HepG2 (cell line): ENCODE results near the gene ITIH1. TPM values are rescaled to one million over a fixed set of nuclear protein-coding genes. Genes with fewer than 3 reads are reported as not detected.

ENCODE experiments used
- ATAC-seq: fragments of 200-7000 bp; cut with Tn5 transposase; 3 replicates; pipeline ENCODE4 v1.9.1; 2020; ENCODE audit warnings: mild to moderate bottlenecking, moderate library complexity
- BruUV-seq: library from RNA; stranded (reverse); fragments of 400-500 nt; replicated peaks from 2 replicates; lab custom pipeline; 2021; lab: Mats Ljungman, UMichigan
- CTCF ChIA-PET: fragments of 300-600 bp; formaldehyde crosslinking; extraction: SDS; loops from one replicate; lab custom pipeline; 2021; ENCODE audit warnings: low total read pairs, inconsistent platforms, low intra/inter-chr PET ratio; lab: Yijun Ruan, JAX
- POLR2A ChIA-PET: fragments of 350-600 bp; sonication (Branson Sonifier 250); formaldehyde crosslinking; loops from one replicate; lab custom pipeline; 2020; ENCODE audit warnings: antibody characterized with exemption, inconsistent platforms; lab: Yijun Ruan, JAX
- DNase-seq: peaks from one replicate; pipeline ENCODE4 v3.0.0-alpha.2; 2015; ENCODE audit warnings: low spot score
- FAIRE-seq: peaks from 3 replicates; lab custom pipeline; 2011; peaks lifted over from hg19 to GRCh38; lab: Jason Lieb, UNC
- H2AFZ ChIP-seq: one replicate; pipeline ENCODE4 v1.6.1; 2011; ENCODE audit warnings: low read length, inconsistent platforms
- H3K27ac ChIP-seq: fragments of 300-600 bp; 3 replicates; pipeline ENCODE4 v1.8.0; 2011; ENCODE audit warnings: mixed run types, mild to moderate bottlenecking, mixed read lengths, low read length, inconsistent platforms; ENCODE audit not compliant: insufficient read depth; ENCODE audit errors: extremely low read length
- H3K27me3 ChIP-seq, 2 experiments: fragments of 200-600 bp in 1 of 2; 2 replicates in 1 of 2; 3 replicates in 1 of 2; pipeline versions ENCODE4 v1.6.0 to v1.8.0; 2011; ENCODE audit warnings: low read length in 2 of 2, mild to moderate bottlenecking in 2 of 2, moderate library complexity in 2 of 2, inconsistent platforms in 1 of 2; ENCODE audit not compliant: insufficient read depth in 2 of 2, control insufficient read depth in 1 of 2
- H3K36me3 ChIP-seq, 2 experiments: fragments of 200-600 bp in 1 of 2; replicated peaks in 1 of 2; 2 replicates in 1 of 2; 3 replicates in 1 of 2; pipeline versions ENCODE4 v1.5.1 to v1.8.0; 2011; ENCODE audit warnings: low read length in 2 of 2, inconsistent platforms in 1 of 2; ENCODE audit not compliant: insufficient read depth in 2 of 2, control insufficient read depth in 1 of 2
- H3K4me1 ChIP-seq: 2 replicates; pipeline ENCODE4 v1.5.1; 2012; ENCODE audit warnings: low read length, inconsistent platforms; ENCODE audit not compliant: insufficient read depth
- H3K4me2 ChIP-seq: 2 replicates; pipeline ENCODE4 v1.6.0; 2011; ENCODE audit warnings: low read depth, low read length, inconsistent platforms
- H3K4me3 ChIP-seq, 3 experiments: fragments of 200-600 bp in 1 of 3; sonication (generic), shearing (Covaris generic) in 1 of 3; replicated peaks in 1 of 3; 2 replicates each; pipeline ENCODE4 v1.5.1; 2011 to 2016; ENCODE audit warnings: low read length in 3 of 3, inconsistent platforms in 2 of 3, low read depth in 2 of 3, mild to moderate bottlenecking in 2 of 3, control low read depth in 1 of 3, mixed read lengths in 1 of 3; ENCODE audit not compliant: insufficient read depth in 1 of 3
- H3K79me2 ChIP-seq: one replicate; pipeline ENCODE4 v1.6.1; 2011; ENCODE audit warnings: low read length, inconsistent platforms; ENCODE audit not compliant: insufficient read depth
- H3K9ac ChIP-seq: 2 replicates; pipeline ENCODE4 v1.6.0; 2011; ENCODE audit warnings: mild to moderate bottlenecking, low read depth, low read length, inconsistent platforms; ENCODE audit not compliant: insufficient read depth
- H3K9me3 ChIP-seq: 2 replicates; pipeline ENCODE4 v1.5.1; 2012; ENCODE audit warnings: mild to moderate bottlenecking, low read length
- H4K20me1 ChIP-seq: 2 replicates; pipeline ENCODE4 v1.6.0; 2011; ENCODE audit warnings: inconsistent platforms, mild to moderate bottlenecking, low read length, moderate library complexity; ENCODE audit not compliant: insufficient read depth
- ARNT2 ChIP-seq: sonication (generic); formaldehyde crosslinking; IDR thresholded peaks from 2 replicates; pipeline ENCODE4 v1.8.0; 2022; ENCODE audit warnings: mild to moderate bottlenecking, low read depth, missing genetic modification reagents, moderate library complexity
- ATAD3A ChIP-seq: sonication (generic); formaldehyde crosslinking; IDR thresholded peaks from 2 replicates; pipeline ENCODE4 v1.4.0; 2020; ENCODE audit warnings: missing genetic modification reagents
- BCL6 ChIP-seq: IDR thresholded peaks from 2 replicates; pipeline ENCODE4 v1.6.1; 2016; ENCODE audit warnings: missing genetic modification reagents, missing compliant biosample characterization
- CEBPB ChIP-seq: IDR thresholded peaks from 2 replicates; pipeline ENCODE4 v1.6.1; 2011; ENCODE audit warnings: low read depth, low read length, improper control_type of control experiment, borderline replicate concordance
- CEBPG ChIP-seq: IDR thresholded peaks from 2 replicates; pipeline ENCODE4 v1.6.1; 2016
- EP300 ChIP-seq, 3 experiments: sonication (generic) in 1 of 3; formaldehyde crosslinking in 1 of 3; IDR thresholded peaks; 2 replicates each; pipeline versions ENCODE4 v1.5.1 to v1.6.1; 2011 to 2020; ENCODE audit warnings: low read depth in 2 of 3, low read length in 2 of 3, borderline replicate concordance in 1 of 3, improper control_type of control experiment in 1 of 3, mild to moderate bottlenecking in 1 of 3, missing genetic modification reagents in 1 of 3, moderate library complexity in 1 of 3
- FOSL2 ChIP-seq: sonication (generic); formaldehyde crosslinking; IDR thresholded peaks from 2 replicates; pipeline ENCODE4 v1.4.0; 2020; ENCODE audit warnings: missing genetic modification reagents
- FOXA1 ChIP-seq, 2 experiments: fragments of 450-650 bp in 1 of 2; sonication (generic) in 1 of 2; formaldehyde crosslinking in 1 of 2; IDR thresholded peaks; 2 replicates each; pipeline versions ENCODE4 v1.4.0 to v1.6.1; 2016 to 2020; ENCODE audit warnings: missing genetic modification reagents in 1 of 2
- FOXA3 ChIP-seq: IDR thresholded peaks from 2 replicates; pipeline ENCODE4 v1.6.1; 2016; ENCODE audit warnings: missing genetic modification reagents, missing compliant biosample characterization
- FOXP1 ChIP-seq, 2 experiments: fragments of 450-650 bp in 1 of 2; IDR thresholded peaks; 2 replicates each; pipeline ENCODE4 v1.6.1; 2017 to 2018; ENCODE audit warnings: antibody characterized with exemption in 1 of 2
- GATAD2A ChIP-seq: IDR thresholded peaks from 2 replicates; pipeline ENCODE4 v1.6.1; 2016
- HDAC2 ChIP-seq: sonication (generic); formaldehyde crosslinking; IDR thresholded peaks from 2 replicates; pipeline ENCODE4 v1.4.0; 2020; ENCODE audit warnings: missing genetic modification reagents
- MAFK ChIP-seq, 2 experiments: IDR thresholded peaks in 1 of 2; conservative IDR thresholded peaks in 1 of 2; 2 replicates each; pipeline ENCODE4 v1.6.1; 2011; ENCODE audit warnings: improper control_type of control experiment in 2 of 2, low read length in 2 of 2
- NFE2L2 ChIP-seq: fragments of 150-350 bp; IDR thresholded peaks from 2 replicates; pipeline ENCODE4 v1.6.1; 2014; ENCODE audit warnings: low read length
- SOX13 ChIP-seq, 3 experiments: fragments of 450-650 bp in 1 of 3; sonication (generic) in 1 of 3; formaldehyde crosslinking in 1 of 3; IDR thresholded peaks in 2 of 3; conservative IDR thresholded peaks in 1 of 3; 2 replicates each; pipeline versions ENCODE4 v1.5.0 to v1.6.1; 2016 to 2020; ENCODE audit warnings: antibody characterized with exemption in 1 of 3, mild to moderate bottlenecking in 1 of 3, missing compliant biosample characterization in 1 of 3, missing genetic modification reagents in 1 of 3, moderate library complexity in 1 of 3
- TCF7 ChIP-seq: sonication (generic); IDR thresholded peaks from 2 replicates; pipeline ENCODE4 v1.6.1; 2016; ENCODE audit warnings: antibody characterized with exemption, low read depth
- ZEB1 ChIP-seq: IDR thresholded peaks from 2 replicates; pipeline ENCODE4 v1.6.1; 2012; ENCODE audit warnings: mild to moderate bottlenecking, low read depth, inconsistent platforms; ENCODE audit not compliant: insufficient replicate concordance
- ZNF720 ChIP-seq: sonication (generic); formaldehyde crosslinking; IDR thresholded peaks from 2 replicates; pipeline ENCODE4 v1.4.0; 2020; ENCODE audit warnings: missing genetic modification reagents
- WGBS: methylation state at CpG from one replicate; pipeline ENCODE4 v1.1.6; 2017; ENCODE audit warnings: low lambda C conversion rate; 5-methylcytosine and 5-hydroxymethylcytosine counted together
- in situ Hi-C: cut with HindIII; loops from 2 replicates; pipeline ENCODE4 v1.10.0; 2017; ENCODE audit warnings: low pct_unique_long_range_greater_than_20kb; ENCODE audit not compliant: extremely low pct_ligation_motif_present
- intact Hi-C: fragments of 100-400 bp; cut with micrococcal nuclease; formaldehyde crosslinking; loops from one replicate; pipeline ENCODE4 v1.10.0; 2022; ENCODE audit not compliant: unreplicated experiment
- polyA plus RNA-seq, 8 experiments: library from polyadenylated mRNA; depleted of rRNA in 3 of 8; stranded (reverse) in 7 of 8; unstranded in 1 of 8; fragments of >200 nt; fragmentation: Illumina TruSeq in 4 of 8; extraction: Trizol in 4 of 8; gene quantifications; 2 replicates each; pipeline versions ENCODE4 v1.2.1 to v1.2.3, GENCODE V29; 2011 to 2016; ENCODE audit warnings: low read depth in 4 of 8, missing spikeins in 1 of 8, mixed read lengths in 1 of 8; ENCODE audit not compliant: insufficient read depth in 1 of 8
- total RNA-seq, 5 experiments: library from RNA; depleted of rRNA; stranded (reverse); fragments of >200 nt; fragmentation: Illumina TruSeq; extraction: Trizol; gene quantifications; 2 replicates each; pipeline ENCODE4 v1.2.3, GENCODE V29; 2016; ENCODE audit warnings: low read depth in 1 of 5
- TF ChIP-seq, protein P1 (sequence below): sonication (generic); formaldehyde crosslinking; IDR thresholded peaks from 2 replicates; pipeline ENCODE4 v1.8.0; 2022; ENCODE audit warnings: missing genetic modification reagents, mild to moderate bottlenecking, borderline replicate concordance
- TF ChIP-seq, protein P2 (sequence below): sonication (generic); formaldehyde crosslinking; IDR thresholded peaks from 2 replicates; pipeline ENCODE4 v1.4.0; 2020; ENCODE audit warnings: mild to moderate bottlenecking, missing genetic modification reagents

The ITIH1 gene
- total and polyA plus RNA-seq, 2 of the 13 experiments (the other 11 are each of a cell fraction or from before 2014, with no cell fraction given), result 12.3 to 19.6 TPM

DNA sequence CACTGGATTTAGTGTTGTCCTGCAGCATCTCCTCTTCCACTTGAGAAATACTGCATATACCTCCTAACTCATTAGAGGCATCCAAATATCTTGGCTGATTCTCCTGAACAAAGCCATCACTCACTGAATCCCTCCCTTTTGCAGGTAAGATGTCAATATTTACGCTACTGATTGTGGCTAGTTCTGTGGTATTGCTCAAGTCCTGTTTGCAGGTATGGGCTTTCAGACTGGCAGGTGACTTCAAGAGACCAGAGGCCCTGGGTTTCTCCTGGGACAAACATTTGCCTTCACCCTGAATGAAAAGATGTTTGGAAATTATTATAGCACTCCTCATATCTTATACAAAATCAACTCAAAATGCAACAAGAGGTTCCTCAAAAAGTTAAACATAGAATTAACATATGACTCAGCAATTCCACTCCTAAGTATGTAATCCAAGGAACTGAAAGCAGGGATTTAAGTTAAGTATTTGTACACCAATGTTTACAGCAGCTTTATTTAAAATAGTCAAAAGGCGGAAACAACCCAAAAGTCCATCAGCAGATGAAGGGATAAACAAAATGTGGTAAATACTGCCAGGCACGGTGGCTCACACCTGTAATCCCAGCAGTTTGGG lies 25.2 kb upstream of the ITIH1 start:
- WGBS, result 78% methylated on average over 3 of the region's 3 CpGs
- intact Hi-C loops, result no loop called here
- ChIA-PET CTCF (no interaction called here), POLR2A (interaction anchor here (1.5 kb wide), 1 partner anchor 23 kb away, joined by 4 read pairs; no protein-coding TSS in a partner anchor)
- no TSS peak for BruUV-seq
- Histone ChIP-seq H4K20me1 (no peaks in the 10 kb centered on the region), H3K9me3 (no peaks in the 10 kb centered on the region), H3K9ac (no peak overlapping the region), H3K4me1 (peaks cover 11% of the 10 kb centered on the region), H3K27ac (no peak overlapping the region), H3K4me2 (no peak overlapping the region), H3K36me3 (peaks cover 5 to 54% of the 10 kb centered on the region in 2 experiments; a peak in 3 of 5 replicates), H3K27me3 (no peaks in the 10 kb centered on the region), H3K79me2 (no peaks in the 10 kb centered on the region), H2AFZ (no peak overlapping the region), H3K4me3 (no peak overlapping the region)
- FAIRE-seq (peak; percentile 54), ATAC-seq (no peak), DNase-seq (no peak)
- in situ Hi-C loops, result no loop called here
- no peak for TF ChIP-seq ARNT2 (CRISPR knock-in tag)
- peak in 1 of 2 experiments; percentile 27; a peak in 1 of 4 replicates for TF ChIP-seq EP300 (IDR thresholded peaks at IDR 0.05; ENCODE audit: low read depth in 2 of 2, low read length in 2 of 2)
- peak; percentile 13; the same call in 1 of the 2 replicates for TF ChIP-seq EP300 (CRISPR knock-in tag; IDR thresholded peaks at IDR 0.05; ENCODE audit: borderline replicate concordance)
- TF ChIP-seq FOXA3, result peak; percentile 74
- peak; percentile 74 for TF ChIP-seq GATAD2A
- TF ChIP-seq ZNF720 (CRISPR knock-in tag), result no peak
- no peak for TF ChIP-seq HDAC2 (CRISPR knock-in tag)
- no peak for TF ChIP-seq SOX13 (IDR thresholded peaks at IDR 0.05)
- TF ChIP-seq SOX13 (CRISPR knock-in tag; conservative IDR thresholded peaks at IDR 0.05 in 1 of 2, IDR thresholded peaks at IDR 0.05 in 1 of 2), result peak in 1 of 2 experiments; percentile 63; a peak in 2 of 4 replicates
- peak; percentile 19; the same call in 1 of the 2 replicates for TF ChIP-seq BCL6
- peak; percentile 69 for TF ChIP-seq CEBPG (CRISPR knock-in tag)
- TF ChIP-seq FOSL2 (CRISPR knock-in tag), result 0 out of 2 replicates have a peak, but pooled peaks have one; percentile 21
- TF ChIP-seq NFE2L2, result peak; percentile 85
- TF ChIP-seq MAFK (conservative IDR thresholded peaks at IDR 0.05 in 1 of 2, IDR thresholded peaks at IDR 0.05 in 1 of 2; ENCODE audit: low read length in 2 of 2), result peak; percentile 74 to 83
- TF ChIP-seq, protein P1, sequence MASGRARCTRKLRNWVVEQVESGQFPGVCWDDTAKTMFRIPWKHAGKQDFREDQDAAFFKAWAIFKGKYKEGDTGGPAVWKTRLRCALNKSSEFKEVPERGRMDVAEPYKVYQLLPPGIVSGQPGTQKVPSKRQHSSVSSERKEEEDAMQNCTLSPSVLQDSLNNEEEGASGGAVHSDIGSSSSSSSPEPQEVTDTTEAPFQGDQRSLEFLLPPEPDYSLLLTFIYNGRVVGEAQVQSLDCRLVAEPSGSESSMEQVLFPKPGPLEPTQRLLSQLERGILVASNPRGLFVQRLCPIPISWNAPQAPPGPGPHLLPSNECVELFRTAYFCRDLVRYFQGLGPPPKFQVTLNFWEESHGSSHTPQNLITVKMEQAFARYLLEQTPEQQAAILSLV (CRISPR knock-in tag), result no peak
- TF ChIP-seq ZEB1, result peak; percentile 86
- TF ChIP-seq CEBPB, result peak; percentile 10; the same call in 1 of the 2 replicates
- TF ChIP-seq ATAD3A, result no peak
- TF ChIP-seq, protein P2, sequence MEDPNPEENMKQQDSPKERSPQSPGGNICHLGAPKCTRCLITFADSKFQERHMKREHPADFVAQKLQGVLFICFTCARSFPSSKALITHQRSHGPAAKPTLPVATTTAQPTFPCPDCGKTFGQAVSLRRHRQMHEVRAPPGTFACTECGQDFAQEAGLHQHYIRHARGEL (CRISPR knock-in tag), result no peak
- 0 out of 2 replicates have a peak, but pooled peaks have one; percentile 36 for TF ChIP-seq TCF7
- TF ChIP-seq FOXA1 (IDR thresholded peaks at IDR 0.05), result no peak
- peak; percentile 49; the same call in 1 of the 2 replicates for TF ChIP-seq FOXA1 (CRISPR knock-in tag; IDR thresholded peaks at IDR 0.05)
- no peak for TF ChIP-seq FOXP1 (IDR thresholded peaks at IDR 0.05)
- TF ChIP-seq FOXP1 (CRISPR knock-in tag; IDR thresholded peaks at IDR 0.05), result 0 out of 2 replicates have a peak, but pooled peaks have one; percentile 5
